Activated naive CD4-positive, alpha-beta T cell treated with anti-CD3 and anti-CD28 coated beads for 36 hours (primary cell): ENCODE data around the gene GPR33. TPM values are rescaled to one million over a fixed set of nuclear protein-coding genes. Genes with fewer than 3 reads are reported as not detected.

Experiments
- total RNA-seq, 2 experiments: library from RNA; stranded (reverse); gene quantifications; one replicate each; pipeline ENCODE4 v1.2.3, GENCODE V29; 2021

GPR33 gene
- total RNA-seq, 2 experiments from 2014 or later = not detected

Other genes starting within 250 kb of the GPR33 start
- 1 to 10 TPM; 3.5 to 6.0 TPM for gene HEATR5A, start 67.5 kb downstream of the GPR33 start, total RNA-seq
- 10 to 100 TPM; 12.9 to 13.3 TPM for gene DTD2, start 30.5 kb downstream of the GPR33 start, total RNA-seq
- 10 to 100 TPM; 11.5 to 13.5 TPM for gene NUBPL, start 73.4 kb upstream of the GPR33 start, total RNA-seq